ENCODE data around the gene CUEDC1.

Gene CUEDC1

GRCh38 chr17:57889252-57889651, 66.0 kb downstream of the CUEDC1 start:
- peak overlapping the region in 4 of 11 experiments; percentile 4 to 41 (median 24); a peak in 1 of 22 replicates for H3K9ac ChIP-seq
- TF ChIP-seq Cebpa-rat (IDR thresholded peaks at IDR 0.05) = no peak
- no peaks in the 10 kb centered on the region; a peak in 3 of 22 replicates for H4K20me1 ChIP-seq
- peaks cover 51 to 69% (median 61%) of the 10 kb centered on the region in 10 experiments for H3K4me1 ChIP-seq
- no peaks in the 10 kb centered on the region for H3K9me3 ChIP-seq (replicated peaks in 1 of 11)
- no peaks in the 10 kb centered on the region for H3K27me3 ChIP-seq
- no peak overlapping the region for H3K4me3 ChIP-seq
- H3K27ac ChIP-seq = peak overlapping the region in 9 of 11 experiments; percentile 93 to 99 (median 97); a peak in 14 of 22 replicates
- H3K36me3 ChIP-seq = peaks cover 0 to 9% (median 0%) of the 10 kb centered on the region in 11 experiments; a peak in 2 of 22 replicates
- peak overlapping the region in 10 of 11 experiments; percentile 57 to 99 (median 97); a peak in 19 of 22 replicates for H3K4me2 ChIP-seq

- Histone ChIP-seq H3K4me1 (peaks cover 44 to 62% (median 54%) of the 10 kb centered on the region in 10 experiments), H3K4me3 (no peak overlapping the region), H4K20me1 (no peaks in the 10 kb centered on the region; a peak in 3 of 22 replicates), H3K36me3 (peaks cover 0 to 9% (median 0%) of the 10 kb centered on the region in 11 experiments; a peak in 2 of 22 replicates), H3K4me2 (peak overlapping the region in 9 of 11 experiments; percentile 57 to 99 (median 97); a peak in 18 of 22 replicates), H3K9ac (peak overlapping the region in 4 of 11 experiments; percentile 4 to 31 (median 22); a peak in 1 of 22 replicates), H3K27ac (peak overlapping the region in 8 of 11 experiments; percentile 25 to 99 (median 96); a peak in 11 of 22 replicates), H3K27me3 (no peaks in the 10 kb centered on the region), H3K9me3 (replicated peaks in 1 of 11) (no peaks in the 10 kb centered on the region)
- TF ChIP-seq Cebpa-rat (IDR thresholded peaks at IDR 0.05) = no peak
These were observed 66.6 kb downstream of the CUEDC1 start for GRCh38 chr17:57888311-57889216.

GRCh38 chr17:57887161-57887560, 68.1 kb downstream of the CUEDC1 start:
- no peak overlapping the region for H3K27ac ChIP-seq
- no peak overlapping the region for H3K4me2 ChIP-seq
- no peaks in the 10 kb centered on the region; a peak in 3 of 22 replicates for H4K20me1 ChIP-seq
- H3K27me3 ChIP-seq = no peaks in the 10 kb centered on the region
- peaks cover 0 to 14% (median 0%) of the 10 kb centered on the region in 11 experiments; a peak in 2 of 22 replicates for H3K36me3 ChIP-seq
- H3K4me1 ChIP-seq = peaks cover 30 to 48% (median 40%) of the 10 kb centered on the region in 10 experiments
- peaks cover 0 to 3% (median 0%) of the 10 kb centered on the region in 11 experiments; a peak in 2 of 22 replicates for H3K9me3 ChIP-seq (replicated peaks in 1 of 11)
- TF ChIP-seq Cebpa-rat (IDR thresholded peaks at IDR 0.05) = no peak
- H3K9ac ChIP-seq = no peak overlapping the region
- H3K4me3 ChIP-seq = no peak overlapping the region

- H3K9ac ChIP-seq = no peak overlapping the region
- H4K20me1 ChIP-seq = peaks cover 0 to 4% (median 0%) of the 10 kb centered on the region in 11 experiments; a peak in 3 of 22 replicates
- H3K36me3 ChIP-seq = peaks cover 0 to 14% (median 0%) of the 10 kb centered on the region in 11 experiments; a peak in 2 of 22 replicates
- peaks cover 0 to 3% (median 0%) of the 10 kb centered on the region in 11 experiments; a peak in 2 of 22 replicates for H3K9me3 ChIP-seq (replicated peaks in 1 of 11)
- H3K4me2 ChIP-seq = no peak overlapping the region
- H3K4me1 ChIP-seq = peaks cover 20 to 37% (median 32%) of the 10 kb centered on the region in 10 experiments
- TF ChIP-seq Cebpa-rat (IDR thresholded peaks at IDR 0.05) = no peak
- no peak overlapping the region for H3K4me3 ChIP-seq
- no peaks in the 10 kb centered on the region for H3K27me3 ChIP-seq
- H3K27ac ChIP-seq = no peak overlapping the region; a peak in 1 of 22 replicates
These were observed 69.2 kb downstream of the CUEDC1 start for GRCh38 chr17:57886020-57886419.

- Histone ChIP-seq H4K20me1 (peaks cover 0 to 4% (median 0%) of the 10 kb centered on the region in 11 experiments; a peak in 3 of 22 replicates), H3K27me3 (no peaks in the 10 kb centered on the region), H3K36me3 (peaks cover 0 to 14% (median 0%) of the 10 kb centered on the region in 11 experiments; a peak in 2 of 22 replicates), H3K4me3 (no peak overlapping the region), H3K4me1 (peaks cover 13 to 32% (median 28%) of the 10 kb centered on the region in 10 experiments), H3K9me3 (replicated peaks in 1 of 11) (peaks cover 0 to 3% (median 0%) of the 10 kb centered on the region in 11 experiments; a peak in 2 of 22 replicates), H3K27ac (no peak overlapping the region; a peak in 2 of 22 replicates), H3K4me2 (no peak overlapping the region), H3K9ac (no peak overlapping the region)
- no peak for TF ChIP-seq Cebpa-rat (IDR thresholded peaks at IDR 0.05)
These were observed 69.9 kb downstream of the CUEDC1 start for GRCh38 chr17:57885148-57885915.

- Histone ChIP-seq H3K27ac (no peak overlapping the region), H3K4me2 (no peak overlapping the region), H3K27me3 (0 out of 22 replicates have a peak, but pooled peaks cover 0 to under 1% (median 0%) of the 10 kb centered on the region in 11 experiments), H3K4me3 (no peak overlapping the region), H4K20me1 (0 out of 22 replicates have a peak, but pooled peaks cover 0 to 4% (median 0%) of the 10 kb centered on the region in 11 experiments), H3K36me3 (peaks cover 0 to 14% (median 0%) of the 10 kb centered on the region in 11 experiments; a peak in 2 of 22 replicates), H3K4me1 (peaks cover 26 to 44% (median 38%) of the 10 kb centered on the region in 10 experiments), H3K9ac (no peak overlapping the region; a peak in 1 of 22 replicates), H3K9me3 (replicated peaks in 1 of 11) (peaks cover 0 to 3% (median 0%) of the 10 kb centered on the region in 11 experiments; a peak in 2 of 22 replicates)
- no peak for TF ChIP-seq Cebpa-rat (IDR thresholded peaks at IDR 0.05)
These were observed 73.3 kb downstream of the CUEDC1 start for GRCh38 chr17:57881783-57882351.

- no peak for TF ChIP-seq Cebpa-rat (IDR thresholded peaks at IDR 0.05)
- Histone ChIP-seq H3K9me3 (replicated peaks in 1 of 11) (peaks cover 0 to 3% (median 0%) of the 10 kb centered on the region in 11 experiments; a peak in 2 of 22 replicates), H3K27ac (no peak overlapping the region), H3K27me3 (0 out of 22 replicates have a peak, but pooled peaks cover 0 to 5% (median 0%) of the 10 kb centered on the region in 11 experiments), H3K4me2 (0 out of 22 replicates have a peak overlapping the region, but pooled peaks of 2 of the 11 experiments have one; percentile 6 to 7), H3K4me3 (no peak overlapping the region), H4K20me1 (peaks cover 0 to 7% (median 0%) of the 10 kb centered on the region in 11 experiments; a peak in 1 of 22 replicates), H3K4me1 (peaks cover 33 to 52% (median 45%) of the 10 kb centered on the region in 10 experiments), H3K9ac (no peak overlapping the region), H3K36me3 (peaks cover 0 to 14% (median 0%) of the 10 kb centered on the region in 11 experiments; a peak in 2 of 22 replicates)
These were observed 74.1 kb downstream of the CUEDC1 start for GRCh38 chr17:57881143-57881542.

Measured in BLaER1 treated with 17β-estradiol and CSF1 and Interleukin-3, amounts not matched to agents 10 nM and 100 nM (cell line).